GM12873 (cell line): Measurements from ENCODE around the gene ZNF438.

ENCODE experiments used
- CTCF ChIP-seq: IDR thresholded peaks from 2 replicates; pipeline ENCODE4 v1.5.1; 2012; ENCODE audit warnings: low read depth, mild to moderate bottlenecking, moderate library complexity, low read length, control low read depth; ENCODE audit not compliant: insufficient read depth; ENCODE audit errors: missing control alignments

The ZNF438 gene

GRCh38 chr10:30911303-30911863 lies 120.3 kb downstream of the ZNF438 start:
- no peak for TF ChIP-seq CTCF

- no peak for TF ChIP-seq CTCF
These were observed 128.1 kb downstream of the ZNF438 start for GRCh38 chr10:30903397-30904138.

GRCh38 chr10:30902621-30903396 lies 128.9 kb downstream of the ZNF438 start:
- no peak for TF ChIP-seq CTCF

- no peak for TF ChIP-seq CTCF
These were observed 132.7 kb downstream of the ZNF438 start for GRCh38 chr10:30898964-30899363.

GRCh38 chr10:30897547-30897946 lies 134.1 kb downstream of the ZNF438 start:
- TF ChIP-seq CTCF, result no peak

GRCh38 chr10:30897048-30897447 lies 134.6 kb downstream of the ZNF438 start:
- TF ChIP-seq CTCF, result no peak

- no peak for TF ChIP-seq CTCF
These were observed 137.4 kb downstream of the ZNF438 start for GRCh38 chr10:30894221-30894620.
